ENCODE results near the gene ZNF506.
"Not testable (repeated sequence)": the region's sequence is repeated elsewhere in the genome, so short reads cannot be mapped to it uniquely, and the experiment has no call there.

ZNF506 gene

GRCh38 chr19:19788015-19788414, 33.5 kb downstream of the ZNF506 start:
- no peaks in the 10 kb centered on the region for H4K20me1 ChIP-seq (ENCODE audit: insufficient read depth, low read length, poor library complexity, severe bottlenecking)
- H3K9ac ChIP-seq (ENCODE audit: low read depth, low read length, poor library complexity, severe bottlenecking) = no peak overlapping the region
- TF ChIP-seq EZH2phosphoT487 (IDR thresholded peaks at IDR 0.05; ENCODE audit: borderline replicate concordance) (no peak), CTCF (conservative IDR thresholded peaks at IDR 0.05; ENCODE audit: low read length) (no peak)
- H3F3A ChIP-seq (ENCODE audit: low read depth) = no peaks in the 10 kb centered on the region
- H3K4me1 ChIP-seq (ENCODE audit: insufficient read depth, low read length, poor library complexity, severe bottlenecking) = peaks cover 2% of the 10 kb centered on the region
- no peak overlapping the region for H3K4me2 ChIP-seq (ENCODE audit: low read depth, low read length, poor library complexity, severe bottlenecking)
- no peaks in the 10 kb centered on the region for H3K9me3 ChIP-seq (ENCODE audit: insufficient read depth, low read depth, low read length)
- H3K27me3 ChIP-seq (ENCODE audit: insufficient read depth, low read length, poor library complexity, severe bottlenecking) = no peaks in the 10 kb centered on the region
- no peaks in the 10 kb centered on the region for H3K79me2 ChIP-seq (ENCODE audit: insufficient read depth, low read length)
- peaks cover 48% of the 10 kb centered on the region; the same call in 1 of the 2 replicates for H3K36me3 ChIP-seq (ENCODE audit: insufficient read depth, low read length)
- no peaks in the 10 kb centered on the region for H3K9me2 ChIP-seq (replicated peaks; ENCODE audit: low read depth, low read length)
- no peak overlapping the region for H3K4me3 ChIP-seq (ENCODE audit: low read length, poor library complexity, severe bottlenecking)
- H2AFZ ChIP-seq (ENCODE audit: low read length) = no peak overlapping the region

GRCh38 chr19:19785476-19785875, 36.1 kb downstream of the ZNF506 start:
- H3K4me1 ChIP-seq (ENCODE audit: insufficient read depth, low read length, poor library complexity, severe bottlenecking) = peaks cover 12% of the 10 kb centered on the region
- H3K27me3 ChIP-seq (ENCODE audit: insufficient read depth, low read length, poor library complexity, severe bottlenecking); H3K4me2 ChIP-seq (ENCODE audit: low read depth, low read length, poor library complexity, severe bottlenecking); H3F3A ChIP-seq (ENCODE audit: low read depth); H3K9ac ChIP-seq (ENCODE audit: low read depth, low read length, poor library complexity, severe bottlenecking); H3K9me3 ChIP-seq (ENCODE audit: insufficient read depth, low read depth, low read length); H3K79me2 ChIP-seq (ENCODE audit: insufficient read depth, low read length); H3K4me3 ChIP-seq (ENCODE audit: low read length, poor library complexity, severe bottlenecking); H3K9me2 ChIP-seq (replicated peaks; ENCODE audit: low read depth, low read length); H4K20me1 ChIP-seq (ENCODE audit: insufficient read depth, low read length, poor library complexity, severe bottlenecking); H2AFZ ChIP-seq (ENCODE audit: low read length): not testable (repeated sequence)
- peaks cover 35% of the 10 kb centered on the region; the same call in 1 of the 2 replicates for H3K36me3 ChIP-seq (ENCODE audit: insufficient read depth, low read length)

DNA sequence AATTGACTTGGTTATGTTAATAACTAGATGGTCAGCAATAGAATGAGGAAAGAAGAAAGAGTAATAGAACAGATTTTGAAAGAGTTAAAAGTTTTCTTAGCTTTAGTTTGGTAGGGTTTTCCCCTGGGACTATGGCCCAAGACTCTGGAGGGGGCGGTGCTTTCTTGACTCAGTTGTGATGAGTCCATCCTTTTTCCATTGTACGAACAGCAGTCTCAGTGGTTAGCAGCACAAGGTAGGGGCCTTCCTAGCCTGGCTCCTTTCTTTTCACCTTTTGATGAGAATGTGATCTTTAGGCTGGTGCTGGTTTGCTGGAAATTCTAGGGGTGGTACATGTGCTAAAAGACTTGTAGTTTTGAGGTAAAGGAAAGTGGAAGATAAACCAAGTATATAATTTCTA, 38.8 kb downstream of the ZNF506 start:
- Histone ChIP-seq H3K36me3 (ENCODE audit: insufficient read depth, low read length) (peaks cover 14% of the 10 kb centered on the region; the same call in 1 of the 2 replicates), H4K20me1 (ENCODE audit: insufficient read depth, low read length, poor library complexity, severe bottlenecking) (no peaks in the 10 kb centered on the region), H2AFZ (ENCODE audit: low read length) (no peak overlapping the region), H3K4me3 (ENCODE audit: low read length, poor library complexity, severe bottlenecking) (no peak overlapping the region), H3K79me2 (ENCODE audit: insufficient read depth, low read length) (peaks cover 11% of the 10 kb centered on the region; the same call in 1 of the 2 replicates), H3K9ac (ENCODE audit: low read depth, low read length, poor library complexity, severe bottlenecking) (no peak overlapping the region), H3K27me3 (ENCODE audit: insufficient read depth, low read length, poor library complexity, severe bottlenecking) (no peaks in the 10 kb centered on the region), H3K9me3 (ENCODE audit: insufficient read depth, low read depth, low read length) (no peaks in the 10 kb centered on the region), H3F3A (ENCODE audit: low read depth) (no peaks in the 10 kb centered on the region), H3K9me2 (replicated peaks; ENCODE audit: low read depth, low read length) (no peaks in the 10 kb centered on the region), H3K4me2 (ENCODE audit: low read depth, low read length, poor library complexity, severe bottlenecking) (peak overlapping the region; percentile 42), H3K4me1 (ENCODE audit: insufficient read depth, low read length, poor library complexity, severe bottlenecking) (peaks cover 22% of the 10 kb centered on the region)
- no peak for TF ChIP-seq CTCF (conservative IDR thresholded peaks at IDR 0.05; ENCODE audit: low read length)

DNA sequence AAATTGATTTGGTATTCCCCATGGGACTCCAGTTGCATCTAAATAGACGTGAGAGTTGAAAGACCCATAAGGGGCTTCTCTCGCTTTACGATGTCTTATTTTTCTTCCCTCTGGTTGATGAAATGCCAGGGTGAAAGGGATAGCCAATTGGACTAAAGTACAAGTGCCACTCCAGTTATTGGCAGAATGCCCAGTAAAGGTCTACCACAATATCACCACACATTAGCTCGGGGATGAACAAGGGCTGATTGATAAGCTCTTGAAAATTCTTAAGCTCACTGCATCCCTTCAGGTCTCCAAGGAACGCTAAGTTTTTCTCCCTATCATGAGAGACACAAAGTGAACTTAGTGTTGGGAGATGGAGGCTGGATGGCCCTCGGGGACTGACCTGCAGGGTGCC, 39.8 kb downstream of the ZNF506 start:
- H3K9me2 ChIP-seq (replicated peaks; ENCODE audit: low read depth, low read length) = not testable (repeated sequence)
- H3K36me3 ChIP-seq (ENCODE audit: insufficient read depth, low read length) = peaks cover 12% of the 10 kb centered on the region; the same call in 1 of the 2 replicates

More for the DNA sequence above, 39.8 kb downstream of the ZNF506 start:
- H3K9me3 ChIP-seq (ENCODE audit: insufficient read depth, low read depth, low read length); H4K20me1 ChIP-seq (ENCODE audit: insufficient read depth, low read length, poor library complexity, severe bottlenecking); H3K9ac ChIP-seq (ENCODE audit: low read depth, low read length, poor library complexity, severe bottlenecking); H3F3A ChIP-seq (ENCODE audit: low read depth); H2AFZ ChIP-seq (ENCODE audit: low read length); H3K4me3 ChIP-seq (ENCODE audit: low read length, poor library complexity, severe bottlenecking); H3K27me3 ChIP-seq (ENCODE audit: insufficient read depth, low read length, poor library complexity, severe bottlenecking): not testable (repeated sequence)
- Histone ChIP-seq H3K4me1 (ENCODE audit: insufficient read depth, low read length, poor library complexity, severe bottlenecking) (peaks cover 31% of the 10 kb centered on the region), H3K4me2 (ENCODE audit: low read depth, low read length, poor library complexity, severe bottlenecking) (peak overlapping the region; percentile 42), H3K79me2 (ENCODE audit: insufficient read depth, low read length) (peaks cover 21% of the 10 kb centered on the region)
